Activated CD4-positive, alpha-beta memory T cell treated with anti-CD3 and anti-CD28 coated beads for 36 hours (primary cell): Measurements from ENCODE around the gene CRB1. TPM values are rescaled to one million over a fixed set of nuclear protein-coding genes. Genes with fewer than 3 reads are reported as not detected.

Source experiments
- CTCF ChIA-PET: fragments of 350-600 bp; sonication (Branson Sonifier 250); formaldehyde crosslinking; loops from one replicate; lab custom pipeline; 2021; ENCODE audit warnings: antibody characterized with exemption, inconsistent platforms; lab: Charles Lee
- POLR2A ChIA-PET: fragments of 350-600 bp; sonication (Branson Sonifier 250); formaldehyde crosslinking; loops from one replicate; lab custom pipeline; 2021; ENCODE audit warnings: antibody characterized with exemption; lab: Charles Lee
- DNase-seq: peaks from one replicate; pipeline ENCODE4 v3.0.0-alpha.2; 2020
- H3K27ac Mint-ChIP-seq: one replicate; pipeline ENCODE4 v1.8.0; 2021; ENCODE audit warnings: mixed read lengths
- H3K27me3 Mint-ChIP-seq: one replicate; pipeline ENCODE4 v1.8.0; 2021; ENCODE audit warnings: mixed read lengths
- H3K36me3 Mint-ChIP-seq: one replicate; pipeline ENCODE4 v1.8.0; 2021; ENCODE audit warnings: mixed read lengths
- H3K4me1 Mint-ChIP-seq: one replicate; pipeline ENCODE4 v1.8.0; 2021; ENCODE audit warnings: low read depth, mixed read lengths
- H3K4me3 Mint-ChIP-seq: one replicate; pipeline ENCODE4 v1.8.0; 2021; ENCODE audit warnings: mild to moderate bottlenecking, mixed read lengths
- H3K9me3 Mint-ChIP-seq: one replicate; pipeline ENCODE4 v1.8.0; 2021; ENCODE audit warnings: mixed read lengths
- intact Hi-C: fragments of 100-400 bp; cut with micrococcal nuclease; formaldehyde crosslinking; loops from one replicate; pipeline ENCODE4 v1.15.1; 2023
- total RNA-seq, 2 experiments: library from RNA; stranded (reverse); gene quantifications; one replicate each; pipeline ENCODE4 v1.2.3, GENCODE V29; 2021

CRB1 gene
- total RNA-seq, 2 experiments from 2014 or later: not detected

- POLR2A ChIA-PET: interaction anchor here (0.6 kb wide), 1 partner anchor 148 kb away, joined by 4 read pairs; no protein-coding TSS in a partner anchor
- no peak for DNase-seq
- CTCF ChIA-PET: interaction anchor here (1.6 kb wide), 1 partner anchor 25 kb away, joined by 4 read pairs; no protein-coding TSS in a partner anchor
- Mint-ChIP-seq H3K4me1 (no peaks in the 10 kb centered on the region), H3K27ac (no peak overlapping the region), H3K36me3 (no peaks in the 10 kb centered on the region), H3K27me3 (no peaks in the 10 kb centered on the region), H3K9me3 (no peaks in the 10 kb centered on the region), H3K4me3 (no peak overlapping the region)
- intact Hi-C loops: no loop called here
These were observed 62.2 kb downstream of the CRB1 start for GRCh38 chr1:197330213-197330612.

GRCh38 chr1:197331565-197331964 is 63.5 kb downstream of the CRB1 start:
- Mint-ChIP-seq H3K27ac (no peak overlapping the region), H3K4me3 (no peak overlapping the region), H3K36me3 (no peaks in the 10 kb centered on the region), H3K9me3 (no peaks in the 10 kb centered on the region), H3K4me1 (no peaks in the 10 kb centered on the region), H3K27me3 (no peaks in the 10 kb centered on the region)
- no peak for DNase-seq
- CTCF ChIA-PET: interaction anchor here (1.6 kb wide), 1 partner anchor 23 kb away, joined by 4 read pairs; no protein-coding TSS in a partner anchor
- intact Hi-C loops: no loop called here
- POLR2A ChIA-PET: no interaction called here

- Mint-ChIP-seq H3K4me1 (no peaks in the 10 kb centered on the region), H3K9me3 (no peaks in the 10 kb centered on the region), H3K27me3 (no peaks in the 10 kb centered on the region), H3K4me3 (no peak overlapping the region), H3K36me3 (no peaks in the 10 kb centered on the region), H3K27ac (no peak overlapping the region)
- POLR2A ChIA-PET: no interaction called here
- CTCF ChIA-PET: no interaction called here
- no peak for DNase-seq
- intact Hi-C loops: no loop called here
These were observed 65.0 kb downstream of the CRB1 start for GRCh38 chr1:197333041-197333440.

GRCh38 chr1:197336571-197336970 is 68.5 kb downstream of the CRB1 start:
- H3K9me3 Mint-ChIP-seq: no peaks in the 10 kb centered on the region
- no peaks in the 10 kb centered on the region for H3K36me3 Mint-ChIP-seq
- H3K4me1 Mint-ChIP-seq: no peaks in the 10 kb centered on the region
- POLR2A ChIA-PET: no interaction called here
- H3K27ac Mint-ChIP-seq: no peak overlapping the region
- no peak overlapping the region for H3K4me3 Mint-ChIP-seq
- no peak for DNase-seq
- CTCF ChIA-PET: interaction anchor here (1.8 kb wide), 1 partner anchor 157 kb away, joined by 12 read pairs; no protein-coding TSS in a partner anchor
- intact Hi-C loops: loop anchor here (5.0 kb wide), 1 partner anchor 509 kb away; no protein-coding TSS in a partner anchor
- H3K27me3 Mint-ChIP-seq: peaks cover 2% of the 10 kb centered on the region

- H3K36me3 Mint-ChIP-seq: no peaks in the 10 kb centered on the region
- no peaks in the 10 kb centered on the region for H3K9me3 Mint-ChIP-seq
- no peak for DNase-seq
- H3K27ac Mint-ChIP-seq: no peak overlapping the region
- peaks cover 2% of the 10 kb centered on the region for H3K27me3 Mint-ChIP-seq
- no peak overlapping the region for H3K4me3 Mint-ChIP-seq
- H3K4me1 Mint-ChIP-seq: peaks cover 3% of the 10 kb centered on the region
- POLR2A ChIA-PET: no interaction called here
- intact Hi-C loops: loop anchor here (5.0 kb wide), 1 partner anchor 512 kb away; no protein-coding TSS in a partner anchor
- CTCF ChIA-PET: no interaction called here
These were observed 71.3 kb downstream of the CRB1 start for GRCh38 chr1:197339106-197340060.

GRCh38 chr1:197341626-197342025 is 73.6 kb downstream of the CRB1 start:
- POLR2A ChIA-PET: no interaction called here
- DNase-seq: no peak
- H3K4me1 Mint-ChIP-seq: peaks cover 3% of the 10 kb centered on the region
- H3K9me3 Mint-ChIP-seq: no peaks in the 10 kb centered on the region
- H3K4me3 Mint-ChIP-seq: no peak overlapping the region
- intact Hi-C loops: no loop called here
- H3K36me3 Mint-ChIP-seq: no peaks in the 10 kb centered on the region
- CTCF ChIA-PET: no interaction called here
- peaks cover 4% of the 10 kb centered on the region for H3K27me3 Mint-ChIP-seq
- H3K27ac Mint-ChIP-seq: no peak overlapping the region

- POLR2A ChIA-PET: no interaction called here
- H3K4me3 Mint-ChIP-seq: no peak overlapping the region
- no peaks in the 10 kb centered on the region for H3K9me3 Mint-ChIP-seq
- no peaks in the 10 kb centered on the region for H3K36me3 Mint-ChIP-seq
- DNase-seq: no peak
- peaks cover 4% of the 10 kb centered on the region for H3K27me3 Mint-ChIP-seq
- CTCF ChIA-PET: no interaction called here
- H3K4me1 Mint-ChIP-seq: peaks cover 3% of the 10 kb centered on the region
- intact Hi-C loops: no loop called here
- no peak overlapping the region for H3K27ac Mint-ChIP-seq
These were observed 74.1 kb downstream of the CRB1 start for GRCh38 chr1:197342044-197342565.

GRCh38 chr1:197342669-197343068 is 74.6 kb downstream of the CRB1 start:
- Mint-ChIP-seq H3K9me3 (no peaks in the 10 kb centered on the region), H3K4me3 (no peak overlapping the region), H3K36me3 (no peaks in the 10 kb centered on the region), H3K4me1 (peaks cover 3% of the 10 kb centered on the region), H3K27ac (no peak overlapping the region), H3K27me3 (peaks cover 4% of the 10 kb centered on the region)
- intact Hi-C loops: no loop called here
- ChIA-PET CTCF (interaction anchor here (0.7 kb wide), 1 partner anchor 12 kb away, joined by 3 read pairs; no protein-coding TSS in a partner anchor), POLR2A (no interaction called here)
- DNase-seq: no peak

- H3K9me3 Mint-ChIP-seq: no peaks in the 10 kb centered on the region
- no peak overlapping the region for H3K27ac Mint-ChIP-seq
- CTCF ChIA-PET: interaction anchor here (0.7 kb wide), 1 partner anchor 11 kb away, joined by 3 read pairs; no protein-coding TSS in a partner anchor
- POLR2A ChIA-PET: no interaction called here
- H3K36me3 Mint-ChIP-seq: no peaks in the 10 kb centered on the region
- H3K27me3 Mint-ChIP-seq: peaks cover 4% of the 10 kb centered on the region
- intact Hi-C loops: no loop called here
- no peak for DNase-seq
- peaks cover 3% of the 10 kb centered on the region for H3K4me1 Mint-ChIP-seq
- no peak overlapping the region for H3K4me3 Mint-ChIP-seq
These were observed 75.7 kb downstream of the CRB1 start for GRCh38 chr1:197343663-197344273.

- no peak for DNase-seq
- CTCF ChIA-PET: no interaction called here
- intact Hi-C loops: no loop called here
- H3K9me3 Mint-ChIP-seq: no peaks in the 10 kb centered on the region
- no peaks in the 10 kb centered on the region for H3K4me1 Mint-ChIP-seq
- no peak overlapping the region for H3K27ac Mint-ChIP-seq
- POLR2A ChIA-PET: no interaction called here
- no peaks in the 10 kb centered on the region for H3K36me3 Mint-ChIP-seq
- no peak overlapping the region for H3K4me3 Mint-ChIP-seq
- H3K27me3 Mint-ChIP-seq: no peaks in the 10 kb centered on the region
These were observed 83.9 kb downstream of the CRB1 start for GRCh38 chr1:197351821-197352440.

GRCh38 chr1:197355248-197355995 is 87.4 kb downstream of the CRB1 start:
- Mint-ChIP-seq H3K27ac (no peak overlapping the region), H3K27me3 (no peaks in the 10 kb centered on the region), H3K4me3 (no peak overlapping the region), H3K36me3 (no peaks in the 10 kb centered on the region), H3K4me1 (no peaks in the 10 kb centered on the region), H3K9me3 (no peaks in the 10 kb centered on the region)
- intact Hi-C loops: no loop called here
- POLR2A ChIA-PET: no interaction called here
- no peak for DNase-seq
- CTCF ChIA-PET: interaction anchor here (1.2 to 4.9 kb wide), 4 partner anchors 12 to 175 kb away, joined by 3 to 85 read pairs (median 4); no protein-coding TSS in a partner anchor
